Measurements from ENCODE around the gene RPS27L. TPM values are rescaled to one million over a fixed set of nuclear protein-coding genes. Genes with fewer than 3 reads are reported as not detected.

Gene RPS27L
- total and polyA plus RNA-seq, 2 experiments from 2014 or later, result 85.9 to 1,011 TPM

DNA sequence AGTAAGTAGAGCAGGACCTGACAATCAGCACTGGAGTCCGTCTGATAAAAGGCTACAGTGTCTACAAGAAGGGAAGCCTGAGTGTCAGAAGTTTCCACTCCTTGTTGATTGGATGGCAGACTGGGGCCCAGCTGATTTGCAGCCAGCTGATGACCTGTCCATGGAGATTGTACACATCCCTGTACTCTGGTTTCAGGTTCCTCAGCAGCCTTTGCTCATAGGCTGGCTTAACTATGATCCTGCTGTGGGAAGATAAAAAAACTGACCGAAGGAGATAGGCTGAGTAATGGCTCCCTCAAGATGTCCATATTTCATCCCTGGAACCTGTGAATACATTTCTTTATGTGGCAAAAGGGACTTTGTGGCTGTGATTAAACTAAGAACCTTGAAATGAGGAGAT is 47.4 kb downstream of the RPS27L start:
- no peaks in the 10 kb centered on the region for H4K20me1 ChIP-seq (replicated peaks; ENCODE audit: insufficient read depth)
- H3F3A ChIP-seq (replicated peaks; ENCODE audit: low read depth), result no peaks in the 10 kb centered on the region
- Mint-ChIP-seq H3K27ac (no peak overlapping the region), H3K36me3 (ENCODE audit: low read depth) (no peaks in the 10 kb centered on the region), H3K9me3 (peaks cover 3% of the 10 kb centered on the region; the same call in 1 of the 3 replicates), H3K4me1 (no peaks in the 10 kb centered on the region), H3K27me3 (ENCODE audit: insufficient read depth, low read depth, poor library complexity) (no peaks in the 10 kb centered on the region), H3K4me3 (no peak overlapping the region)
- ATAC-seq, result no peak
- no peaks in the 10 kb centered on the region for H3K4me1 ChIP-seq (ENCODE audit: insufficient read depth)
- H3K4me3 ChIP-seq, result no peak overlapping the region
- H3K9me2 ChIP-seq (ENCODE audit: insufficient read depth), result no peaks in the 10 kb centered on the region
- H2AFZ ChIP-seq, result no peak overlapping the region; the same call in 1 of the 2 replicates
- H3K36me3 ChIP-seq (ENCODE audit: insufficient read depth), result no peaks in the 10 kb centered on the region
- no peaks in the 10 kb centered on the region for H3K27me3 ChIP-seq (ENCODE audit: insufficient read depth)
- H3K27ac ChIP-seq (ENCODE audit: low read depth), result no peak overlapping the region
- no peak overlapping the region for H3K4me2 ChIP-seq
- H3K79me2 ChIP-seq (replicated peaks; ENCODE audit: insufficient read depth), result no peaks in the 10 kb centered on the region
- DNase-seq (ENCODE audit: low spot score), result no peak
- no peak for TF ChIP-seq CREB1 (CRISPR knock-in tag; IDR thresholded peaks at IDR 0.05; ENCODE audit: low read depth)
- no peak for TF ChIP-seq ZNF114 (CRISPR knock-in tag; IDR thresholded peaks at IDR 0.05)

DNA sequence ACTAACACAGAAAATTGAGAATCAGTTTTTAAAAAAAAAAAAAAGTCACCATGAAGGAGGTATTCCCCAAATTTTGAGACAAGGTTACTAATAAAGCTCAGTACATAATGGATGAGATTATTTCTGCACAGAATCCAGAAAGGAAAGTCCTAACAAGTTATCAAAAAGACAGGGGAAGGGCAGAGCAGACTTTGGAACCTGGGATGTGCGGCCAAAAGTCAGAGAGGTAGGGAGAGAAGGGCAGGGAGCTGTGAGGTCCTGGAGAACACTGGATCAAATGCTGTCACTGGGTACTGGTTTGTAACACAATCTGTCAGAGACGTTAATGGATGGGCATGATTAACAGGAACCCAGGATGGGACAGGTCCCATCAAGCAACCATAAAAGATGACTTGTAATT is 47.8 kb downstream of the RPS27L start:
- no peaks in the 10 kb centered on the region for H3K36me3 Mint-ChIP-seq (ENCODE audit: low read depth)
- DNase-seq (ENCODE audit: low spot score), result no peak
- no peaks in the 10 kb centered on the region for H3K9me2 ChIP-seq (ENCODE audit: insufficient read depth)
- no peaks in the 10 kb centered on the region for H3F3A ChIP-seq (replicated peaks; ENCODE audit: low read depth)
- no peaks in the 10 kb centered on the region for H3K27me3 Mint-ChIP-seq (ENCODE audit: insufficient read depth, low read depth, poor library complexity)
- H3K27ac Mint-ChIP-seq, result no peak overlapping the region
- no peak overlapping the region for H3K4me3 ChIP-seq
- no peaks in the 10 kb centered on the region for H3K4me1 Mint-ChIP-seq
- no peaks in the 10 kb centered on the region for H4K20me1 ChIP-seq (replicated peaks; ENCODE audit: insufficient read depth)
- TF ChIP-seq NANOG (IDR thresholded peaks at IDR 0.05; ENCODE audit: borderline replicate concordance) (no peak), CREB1 (CRISPR knock-in tag; IDR thresholded peaks at IDR 0.05; ENCODE audit: low read depth) (no peak), JUNB (IDR thresholded peaks at IDR 0.05; ENCODE audit: unreplicated experiment) (no peak), POLR2AphosphoS5 (IDR thresholded peaks at IDR 0.05; ENCODE audit: low read depth) (no peak)
- H2AFZ ChIP-seq, result no peak overlapping the region; the same call in 1 of the 2 replicates
- H3K27ac ChIP-seq (ENCODE audit: low read depth), result no peak overlapping the region
- no peak overlapping the region for H3K4me2 ChIP-seq
- no peaks in the 10 kb centered on the region for H3K79me2 ChIP-seq (replicated peaks; ENCODE audit: insufficient read depth)
- H3K4me1 ChIP-seq (ENCODE audit: insufficient read depth), result no peaks in the 10 kb centered on the region
- peaks cover 4% of the 10 kb centered on the region; the same call in 1 of the 3 replicates for H3K9me3 Mint-ChIP-seq
- no peaks in the 10 kb centered on the region for H3K27me3 ChIP-seq (ENCODE audit: insufficient read depth)
- no peak for ATAC-seq
- H3K36me3 ChIP-seq (ENCODE audit: insufficient read depth), result no peaks in the 10 kb centered on the region
- H3K4me3 Mint-ChIP-seq, result no peak overlapping the region

DNA sequence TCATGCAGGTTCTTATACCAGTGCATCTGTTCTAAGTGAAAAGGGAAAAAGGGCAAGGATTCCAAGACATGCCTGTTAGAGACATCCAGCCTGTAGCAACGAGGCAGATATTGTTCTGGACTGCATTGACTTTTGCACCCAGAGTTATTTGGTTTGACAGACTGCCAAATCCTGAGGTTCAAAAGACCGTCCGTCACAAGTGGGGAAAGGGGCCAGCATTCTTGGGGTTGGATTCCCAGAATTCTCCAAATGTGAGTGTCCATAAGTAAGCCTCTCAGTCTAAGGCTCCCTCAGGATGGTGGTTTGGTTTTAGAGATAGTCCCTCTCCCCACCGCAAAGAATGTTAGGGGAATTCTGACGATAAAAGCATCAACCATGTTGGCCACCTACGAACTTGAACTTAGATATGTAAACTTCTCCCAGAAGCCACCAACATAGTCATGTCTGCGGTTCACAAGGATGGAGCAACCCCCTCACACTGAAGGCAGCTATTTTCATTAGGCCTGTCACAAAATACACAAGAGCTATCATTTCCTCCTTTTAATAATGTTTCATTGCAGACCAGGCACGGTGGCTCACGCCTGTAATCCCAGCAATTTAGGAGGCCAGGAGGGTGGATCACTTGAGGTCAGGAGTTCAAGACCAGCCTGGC is 49.3 kb downstream of the RPS27L start:
- Mint-ChIP-seq H3K9me3 (peaks cover 4% of the 10 kb centered on the region; the same call in 1 of the 3 replicates), H3K4me1 (no peaks in the 10 kb centered on the region), H3K36me3 (ENCODE audit: low read depth) (no peaks in the 10 kb centered on the region), H3K27ac (no peak overlapping the region), H3K4me3 (no peak overlapping the region), H3K27me3 (ENCODE audit: insufficient read depth, low read depth, poor library complexity) (no peaks in the 10 kb centered on the region)
- H3K9me2 ChIP-seq (ENCODE audit: insufficient read depth), result no peaks in the 10 kb centered on the region
- H3K36me3 ChIP-seq (ENCODE audit: insufficient read depth), result no peaks in the 10 kb centered on the region
- no peak for ATAC-seq
- H3F3A ChIP-seq (replicated peaks; ENCODE audit: low read depth), result no peaks in the 10 kb centered on the region
- no peaks in the 10 kb centered on the region for H3K4me1 ChIP-seq (ENCODE audit: insufficient read depth)
- DNase-seq (ENCODE audit: low spot score), result no peak
- no peaks in the 10 kb centered on the region for H3K79me2 ChIP-seq (replicated peaks; ENCODE audit: insufficient read depth)
- no peak overlapping the region for H3K4me2 ChIP-seq
- H3K27ac ChIP-seq (ENCODE audit: low read depth), result no peak overlapping the region
- H3K4me3 ChIP-seq, result no peak overlapping the region
- no peaks in the 10 kb centered on the region for H3K27me3 ChIP-seq (ENCODE audit: insufficient read depth)
- no peaks in the 10 kb centered on the region for H4K20me1 ChIP-seq (replicated peaks; ENCODE audit: insufficient read depth)
- no peak overlapping the region; the same call in 1 of the 2 replicates for H2AFZ ChIP-seq
- TF ChIP-seq, protein P1, sequence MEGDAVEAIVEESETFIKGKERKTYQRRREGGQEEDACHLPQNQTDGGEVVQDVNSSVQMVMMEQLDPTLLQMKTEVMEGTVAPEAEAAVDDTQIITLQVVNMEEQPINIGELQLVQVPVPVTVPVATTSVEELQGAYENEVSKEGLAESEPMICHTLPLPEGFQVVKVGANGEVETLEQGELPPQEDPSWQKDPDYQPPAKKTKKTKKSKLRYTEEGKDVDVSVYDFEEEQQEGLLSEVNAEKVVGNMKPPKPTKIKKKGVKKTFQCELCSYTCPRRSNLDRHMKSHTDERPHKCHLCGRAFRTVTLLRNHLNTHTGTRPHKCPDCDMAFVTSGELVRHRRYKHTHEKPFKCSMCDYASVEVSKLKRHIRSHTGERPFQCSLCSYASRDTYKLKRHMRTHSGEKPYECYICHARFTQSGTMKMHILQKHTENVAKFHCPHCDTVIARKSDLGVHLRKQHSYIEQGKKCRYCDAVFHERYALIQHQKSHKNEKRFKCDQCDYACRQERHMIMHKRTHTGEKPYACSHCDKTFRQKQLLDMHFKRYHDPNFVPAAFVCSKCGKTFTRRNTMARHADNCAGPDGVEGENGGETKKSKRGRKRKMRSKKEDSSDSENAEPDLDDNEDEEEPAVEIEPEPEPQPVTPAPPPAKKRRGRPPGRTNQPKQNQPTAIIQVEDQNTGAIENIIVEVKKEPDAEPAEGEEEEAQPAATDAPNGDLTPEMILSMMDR (conservative IDR thresholded peaks at IDR 0.05; ENCODE audit: low read depth in 2 of 2), result no peak
- TF ChIP-seq, protein P2, sequence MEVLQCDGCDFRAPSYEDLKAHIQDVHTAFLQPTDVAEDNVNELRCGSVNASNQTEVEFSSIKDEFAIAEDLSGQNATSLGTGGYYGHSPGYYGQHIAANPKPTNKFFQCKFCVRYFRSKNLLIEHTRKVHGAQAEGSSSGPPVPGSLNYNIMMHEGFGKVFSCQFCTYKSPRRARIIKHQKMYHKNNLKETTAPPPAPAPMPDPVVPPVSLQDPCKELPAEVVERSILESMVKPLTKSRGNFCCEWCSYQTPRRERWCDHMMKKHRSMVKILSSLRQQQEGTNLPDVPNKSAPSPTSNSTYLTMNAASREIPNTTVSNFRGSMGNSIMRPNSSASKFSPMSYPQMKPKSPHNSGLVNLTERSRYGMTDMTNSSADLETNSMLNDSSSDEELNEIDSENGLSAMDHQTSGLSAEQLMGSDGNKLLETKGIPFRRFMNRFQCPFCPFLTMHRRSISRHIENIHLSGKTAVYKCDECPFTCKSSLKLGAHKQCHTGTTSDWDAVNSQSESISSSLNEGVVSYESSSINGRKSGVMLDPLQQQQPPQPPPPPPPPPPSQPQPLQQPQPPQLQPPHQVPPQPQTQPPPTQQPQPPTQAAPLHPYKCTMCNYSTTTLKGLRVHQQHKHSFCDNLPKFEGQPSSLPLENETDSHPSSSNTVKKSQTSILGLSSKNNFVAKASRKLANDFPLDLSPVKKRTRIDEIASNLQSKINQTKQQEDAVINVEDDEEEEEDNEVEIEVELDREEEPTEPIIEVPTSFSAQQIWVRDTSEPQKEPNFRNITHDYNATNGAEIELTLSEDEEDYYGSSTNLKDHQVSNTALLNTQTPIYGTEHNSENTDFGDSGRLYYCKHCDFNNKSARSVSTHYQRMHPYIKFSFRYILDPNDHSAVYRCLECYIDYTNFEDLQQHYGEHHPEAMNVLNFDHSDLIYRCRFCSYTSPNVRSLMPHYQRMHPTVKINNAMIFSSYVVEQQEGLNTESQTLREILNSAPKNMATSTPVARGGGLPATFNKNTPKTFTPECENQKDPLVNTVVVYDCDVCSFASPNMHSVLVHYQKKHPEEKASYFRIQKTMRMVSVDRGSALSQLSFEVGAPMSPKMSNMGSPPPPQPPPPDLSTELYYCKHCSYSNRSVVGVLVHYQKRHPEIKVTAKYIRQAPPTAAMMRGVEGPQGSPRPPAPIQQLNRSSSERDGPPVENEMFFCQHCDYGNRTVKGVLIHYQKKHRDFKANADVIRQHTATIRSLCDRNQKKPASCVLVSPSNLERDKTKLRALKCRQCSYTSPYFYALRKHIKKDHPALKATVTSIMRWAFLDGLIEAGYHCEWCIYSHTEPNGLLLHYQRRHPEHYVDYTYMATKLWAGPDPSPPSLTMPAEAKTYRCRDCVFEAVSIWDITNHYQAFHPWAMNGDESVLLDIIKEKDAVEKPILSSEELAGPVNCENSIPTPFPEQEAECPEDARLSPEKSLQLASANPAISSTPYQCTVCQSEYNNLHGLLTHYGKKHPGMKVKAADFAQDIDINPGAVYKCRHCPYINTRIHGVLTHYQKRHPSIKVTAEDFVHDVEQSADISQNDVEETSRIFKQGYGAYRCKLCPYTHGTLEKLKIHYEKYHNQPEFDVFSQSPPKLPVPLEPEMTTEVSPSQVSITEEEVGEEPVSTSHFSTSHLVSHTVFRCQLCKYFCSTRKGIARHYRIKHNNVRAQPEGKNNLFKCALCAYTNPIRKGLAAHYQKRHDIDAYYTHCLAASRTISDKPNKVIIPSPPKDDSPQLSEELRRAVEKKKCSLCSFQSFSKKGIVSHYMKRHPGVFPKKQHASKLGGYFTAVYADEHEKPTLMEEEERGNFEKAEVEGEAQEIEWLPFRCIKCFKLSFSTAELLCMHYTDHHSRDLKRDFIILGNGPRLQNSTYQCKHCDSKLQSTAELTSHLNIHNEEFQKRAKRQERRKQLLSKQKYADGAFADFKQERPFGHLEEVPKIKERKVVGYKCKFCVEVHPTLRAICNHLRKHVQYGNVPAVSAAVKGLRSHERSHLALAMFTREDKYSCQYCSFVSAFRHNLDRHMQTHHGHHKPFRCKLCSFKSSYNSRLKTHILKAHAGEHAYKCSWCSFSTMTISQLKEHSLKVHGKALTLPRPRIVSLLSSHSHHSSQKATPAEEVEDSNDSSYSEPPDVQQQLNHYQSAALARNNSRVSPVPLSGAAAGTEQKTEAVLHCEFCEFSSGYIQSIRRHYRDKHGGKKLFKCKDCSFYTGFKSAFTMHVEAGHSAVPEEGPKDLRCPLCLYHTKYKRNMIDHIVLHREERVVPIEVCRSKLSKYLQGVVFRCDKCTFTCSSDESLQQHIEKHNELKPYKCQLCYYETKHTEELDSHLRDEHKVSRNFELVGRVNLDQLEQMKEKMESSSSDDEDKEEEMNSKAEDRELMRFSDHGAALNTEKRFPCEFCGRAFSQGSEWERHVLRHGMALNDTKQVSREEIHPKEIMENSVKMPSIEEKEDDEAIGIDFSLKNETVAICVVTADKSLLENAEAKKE (CRISPR knock-in tag; IDR thresholded peaks at IDR 0.05), result no peak
- no peak for TF ChIP-seq EZH2 (IDR thresholded peaks at IDR 0.05; ENCODE audit: low read depth, unreplicated experiment)

Data from GM23338 (cell line).